Activated naive CD8-positive, alpha-beta T cell treated with anti-CD3 and anti-CD28 coated beads for 36 hours (primary cell): ENCODE measurements around the gene ITGAV. TPM values are rescaled to one million over a fixed set of nuclear protein-coding genes. Genes with fewer than 3 reads are reported as not detected.

Experiments
- DNase-seq: peaks from one replicate; pipeline ENCODE4 v3.0.0; 2021
- H3K27ac Mint-ChIP-seq: one replicate; pipeline ENCODE4 v1.8.0; 2022; ENCODE audit warnings: mild to moderate bottlenecking, moderate library complexity, mixed read lengths
- H3K27me3 Mint-ChIP-seq: one replicate; pipeline ENCODE4 v1.8.0; 2022; ENCODE audit warnings: mild to moderate bottlenecking, mixed read lengths
- H3K36me3 Mint-ChIP-seq: one replicate; pipeline ENCODE4 v1.8.0; 2021; ENCODE audit warnings: mild to moderate bottlenecking, mixed read lengths
- H3K4me1 Mint-ChIP-seq: one replicate; pipeline ENCODE4 v1.8.0; 2021; ENCODE audit warnings: mixed read lengths
- H3K4me3 Mint-ChIP-seq: one replicate; pipeline ENCODE4 v1.8.0; 2022; ENCODE audit warnings: mild to moderate bottlenecking, moderate library complexity, mixed read lengths
- H3K9me3 Mint-ChIP-seq: one replicate; pipeline ENCODE4 v1.8.0; 2022; ENCODE audit warnings: mixed read lengths
- total RNA-seq, 2 experiments: library from RNA; stranded (reverse); gene quantifications; one replicate each; pipeline ENCODE4 v1.2.3, GENCODE V29; 2021

The ITGAV gene
- total RNA-seq, 2 experiments from 2014 or later, result 3.6 to 3.9 TPM

- no peaks in the 10 kb centered on the region for H3K9me3 Mint-ChIP-seq
- H3K36me3 Mint-ChIP-seq, result no peaks in the 10 kb centered on the region
- no peak overlapping the region for H3K4me3 Mint-ChIP-seq
- no peak overlapping the region for H3K27ac Mint-ChIP-seq
- no peaks in the 10 kb centered on the region for H3K4me1 Mint-ChIP-seq
- H3K27me3 Mint-ChIP-seq, result no peaks in the 10 kb centered on the region
- no peak for DNase-seq
These were observed 135.9 kb downstream of the ITGAV start for GRCh38 chr2:186725783-186726182.

DNA sequence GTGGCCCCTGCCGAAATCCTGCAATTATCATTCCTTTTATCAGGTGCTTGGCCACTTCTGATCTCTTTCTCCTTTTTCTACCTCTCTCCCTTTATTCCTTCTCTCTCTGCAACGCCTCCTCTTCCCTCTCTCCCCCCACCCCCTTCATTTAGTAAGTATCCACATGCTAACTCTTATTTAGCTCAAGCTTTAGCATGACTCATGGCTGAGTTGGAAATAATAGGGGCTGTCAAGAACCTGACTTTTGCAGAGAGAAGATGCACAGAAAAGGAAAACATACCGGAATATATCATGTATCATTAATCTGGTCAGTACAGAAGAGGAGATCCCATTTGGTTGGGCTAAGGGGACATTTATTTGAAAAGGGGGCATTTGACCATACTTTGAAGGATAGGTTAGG lies 137.1 kb downstream of the ITGAV start:
- DNase-seq, result no peak
- Mint-ChIP-seq H3K27me3 (no peaks in the 10 kb centered on the region), H3K36me3 (no peaks in the 10 kb centered on the region), H3K4me3 (no peak overlapping the region), H3K27ac (no peak overlapping the region), H3K4me1 (no peaks in the 10 kb centered on the region), H3K9me3 (no peaks in the 10 kb centered on the region)

DNA sequence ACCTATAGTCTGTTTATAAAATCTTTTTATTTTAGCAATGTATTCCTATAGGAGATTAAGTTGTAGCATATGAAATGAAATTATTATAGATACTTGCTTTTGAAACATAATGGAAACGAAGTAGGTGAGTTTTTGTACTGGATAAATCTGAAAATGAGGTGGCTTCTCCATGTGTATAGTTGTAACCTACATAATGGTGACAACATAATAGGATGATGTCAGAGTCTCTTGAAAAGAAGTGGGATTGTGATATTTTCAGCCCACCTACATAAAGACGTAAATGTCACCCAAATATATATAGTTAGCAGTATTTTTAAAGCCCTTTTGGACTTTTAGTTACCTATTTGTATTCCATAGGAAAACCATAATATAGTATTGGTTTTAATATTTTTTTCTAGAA lies 138.8 kb downstream of the ITGAV start:
- Mint-ChIP-seq H3K27me3 (no peaks in the 10 kb centered on the region), H3K4me1 (no peaks in the 10 kb centered on the region), H3K4me3 (no peak overlapping the region), H3K9me3 (no peaks in the 10 kb centered on the region), H3K27ac (no peak overlapping the region), H3K36me3 (no peaks in the 10 kb centered on the region)
- DNase-seq, result no peak

Other genes starting within 250 kb of the ITGAV start
- 100 to 1,000 TPM; 116 to 123 TPM for gene ZC3H15, start 103.8 kb upstream of the ITGAV start, total RNA-seq
- gene FAM171B, start 104.0 kb downstream of the ITGAV start, total RNA-seq, result under 1 TPM; 0.47 to 0.70 TPM